Measurements from ENCODE around the gene BAIAP3. TPM values are rescaled to one million over a fixed set of nuclear protein-coding genes. Genes with fewer than 3 reads are reported as not detected.

BAIAP3 gene
- total and polyA plus RNA-seq, 10 of the 15 experiments (the other 5 are each of a cell fraction or from before 2014, with no cell fraction given), result 0.03 to 0.56 (median 0.17) TPM; not detected in 3

GRCh38 chr16:1351582-1352362 is 18.3 kb downstream of the BAIAP3 start, which contains the start of the genes GNPTG and TSR3 (continued):
- TF ChIP-seq USF2 (IDR thresholded peaks at IDR 0.05; ENCODE audit: borderline replicate concordance, low read depth, low read length) (peak; percentile 98), SMAD5 (IDR thresholded peaks at IDR 0.05; ENCODE audit: low read depth) (no peak), EED (IDR thresholded peaks at IDR 0.05; ENCODE audit: low read depth) (no peak), CBX3 (IDR thresholded peaks at IDR 0.05; ENCODE audit: borderline replicate concordance, low read depth) (no peak), E2F4 (IDR thresholded peaks at IDR 0.05; ENCODE audit: low read depth, low read length) (no peak), HDAC2 (IDR thresholded peaks at IDR 0.05) (peak; percentile 98), BRCA1 (IDR thresholded peaks at IDR 0.05; ENCODE audit: low read depth, low read length) (no peak), NRF1 (conservative IDR thresholded peaks at IDR 0.05; ENCODE audit: low read depth, low read length) (peak; percentile 72), NFXL1 (IDR thresholded peaks at IDR 0.05; ENCODE audit: borderline replicate concordance) (no peak), ZBTB33 (IDR thresholded peaks at IDR 0.05) (no peak), RB1 (IDR thresholded peaks at IDR 0.05; ENCODE audit: borderline replicate concordance) (peak; percentile 94; the same call in 1 of the 2 replicates), SMC3 (IDR thresholded peaks at IDR 0.05; ENCODE audit: borderline replicate concordance, low read length) (no peak), ESRRA (IDR thresholded peaks at IDR 0.05; ENCODE audit: low read length) (no peak), ASH2L (IDR thresholded peaks at IDR 0.05; ENCODE audit: borderline replicate concordance, low read depth) (no peak), HSF1 (IDR thresholded peaks at IDR 0.05; ENCODE audit: low read depth, low read length) (no peak), STAT3 (IDR thresholded peaks at IDR 0.05; ENCODE audit: low read depth, low read length) (no peak), REST (IDR thresholded peaks at IDR 0.05; ENCODE audit: low read depth, low read length) (peak; percentile 48; the same call in 1 of the 2 replicates), ZNF622 (IDR thresholded peaks at IDR 0.05) (no peak), ZNF24 (IDR thresholded peaks at IDR 0.05) (no peak; the same call in 1 of the 2 replicates), SREBF1 (IDR thresholded peaks at IDR 0.05; ENCODE audit: low read length) (peak; percentile 65), MYC (IDR thresholded peaks at IDR 0.05; ENCODE audit: insufficient read depth, insufficient read length, insufficient replicate concordance, low read length, severe bottlenecking) (no peak), IKZF1 (conservative IDR thresholded peaks at IDR 0.05) (peak; percentile 99)
